Activated naive CD8-positive, alpha-beta T cell treated with anti-CD3 and anti-CD28 coated beads, Interleukin-2, amount 10 ng/mL, durations not matched to agents 7 days and 5 days (primary cell): ENCODE measurements around the gene MYO1B. TPM values are rescaled to one million over a fixed set of nuclear protein-coding genes. Genes with fewer than 3 reads are reported as not detected.

ENCODE experiments used
- ATAC-seq: fragments of 150-1000 bp; cut with Tn5 transposase; one replicate; pipeline ENCODE4 v1.10.0; 2021; ENCODE audit warnings: low read depth, moderate library complexity
- POLR2A ChIA-PET: fragments of 350-600 bp; sonication (Branson Sonifier 250); formaldehyde crosslinking; loops from one replicate; lab custom pipeline; 2021; ENCODE audit warnings: antibody characterized with exemption; lab: Charles Lee
- DNase-seq: peaks from one replicate; pipeline ENCODE4 v3.0.0; 2021
- H3K27ac Mint-ChIP-seq: one replicate; pipeline ENCODE4 v1.8.0; 2022; ENCODE audit warnings: mild to moderate bottlenecking, mixed read lengths
- H3K27me3 Mint-ChIP-seq: one replicate; pipeline ENCODE4 v1.8.0; 2022; ENCODE audit warnings: mild to moderate bottlenecking, moderate library complexity, mixed read lengths
- H3K36me3 Mint-ChIP-seq: one replicate; pipeline ENCODE4 v1.8.0; 2021; ENCODE audit warnings: mild to moderate bottlenecking, mixed read lengths
- H3K4me1 Mint-ChIP-seq: one replicate; pipeline ENCODE4 v1.8.0; 2021; ENCODE audit warnings: mixed read lengths
- H3K4me3 Mint-ChIP-seq: one replicate; pipeline ENCODE4 v1.8.0; 2022; ENCODE audit warnings: mild to moderate bottlenecking, moderate library complexity, mixed read lengths
- H3K9me3 Mint-ChIP-seq: one replicate; pipeline ENCODE4 v1.8.0; 2021; ENCODE audit warnings: mixed read lengths
- total RNA-seq, 2 experiments: library from RNA; stranded (reverse); gene quantifications; one replicate each; pipeline ENCODE4 v1.2.3, GENCODE V29; 2021

Gene MYO1B
- total RNA-seq, 2 experiments from 2014 or later = 3.2 to 3.9 TPM

GRCh38 chr2:191298306-191298705 lies 53.1 kb downstream of the MYO1B start:
- Mint-ChIP-seq H3K9me3 (no peaks in the 10 kb centered on the region), H3K4me1 (peaks cover 9% of the 10 kb centered on the region), H3K27me3 (peaks cover 4% of the 10 kb centered on the region), H3K36me3 (peaks cover 1% of the 10 kb centered on the region), H3K4me3 (no peak overlapping the region), H3K27ac (no peak overlapping the region)
- POLR2A ChIA-PET = no interaction called here
- DNase-seq (no peak), ATAC-seq (no peak)

GRCh38 chr2:191299010-191299409 lies 53.8 kb downstream of the MYO1B start:
- peaks cover 6% of the 10 kb centered on the region for H3K4me1 Mint-ChIP-seq
- DNase-seq = no peak
- POLR2A ChIA-PET = no interaction called here
- no peak overlapping the region for H3K4me3 Mint-ChIP-seq
- H3K9me3 Mint-ChIP-seq = no peaks in the 10 kb centered on the region
- H3K36me3 Mint-ChIP-seq = peaks cover 1% of the 10 kb centered on the region
- H3K27me3 Mint-ChIP-seq = peaks cover 4% of the 10 kb centered on the region
- no peak for ATAC-seq
- no peak overlapping the region for H3K27ac Mint-ChIP-seq

- DNase-seq (no peak), ATAC-seq (no peak)
- POLR2A ChIA-PET = no interaction called here
- peaks cover 1% of the 10 kb centered on the region for H3K36me3 Mint-ChIP-seq
- H3K4me3 Mint-ChIP-seq = no peak overlapping the region
- H3K27ac Mint-ChIP-seq = no peak overlapping the region
- peaks cover 4% of the 10 kb centered on the region for H3K27me3 Mint-ChIP-seq
- H3K9me3 Mint-ChIP-seq = no peaks in the 10 kb centered on the region
- H3K4me1 Mint-ChIP-seq = peaks cover 3% of the 10 kb centered on the region
Measured at GRCh38 chr2:191299866-191300265, 54.7 kb downstream of the MYO1B start.

GRCh38 chr2:191301971-191302370 lies 56.8 kb downstream of the MYO1B start:
- H3K36me3 Mint-ChIP-seq = peaks cover 1% of the 10 kb centered on the region
- POLR2A ChIA-PET = no interaction called here
- H3K4me1 Mint-ChIP-seq = no peaks in the 10 kb centered on the region
- H3K27me3 Mint-ChIP-seq = peaks cover 2% of the 10 kb centered on the region
- no peak overlapping the region for H3K27ac Mint-ChIP-seq
- no peak for ATAC-seq
- H3K4me3 Mint-ChIP-seq = no peak overlapping the region
- DNase-seq = no peak
- H3K9me3 Mint-ChIP-seq = no peaks in the 10 kb centered on the region

GRCh38 chr2:191302459-191303139 lies 57.4 kb downstream of the MYO1B start:
- H3K36me3 Mint-ChIP-seq = peaks cover 1% of the 10 kb centered on the region
- peaks cover 2% of the 10 kb centered on the region for H3K27me3 Mint-ChIP-seq
- H3K9me3 Mint-ChIP-seq = no peaks in the 10 kb centered on the region
- no peak for ATAC-seq
- POLR2A ChIA-PET = no interaction called here
- DNase-seq = no peak
- no peak overlapping the region for H3K27ac Mint-ChIP-seq
- H3K4me1 Mint-ChIP-seq = no peaks in the 10 kb centered on the region
- H3K4me3 Mint-ChIP-seq = no peak overlapping the region

GRCh38 chr2:191303140-191304005 lies 58.2 kb downstream of the MYO1B start:
- DNase-seq = no peak
- H3K4me1 Mint-ChIP-seq = no peaks in the 10 kb centered on the region
- POLR2A ChIA-PET = no interaction called here
- peaks cover 2% of the 10 kb centered on the region for H3K27me3 Mint-ChIP-seq
- H3K36me3 Mint-ChIP-seq = peaks cover 1% of the 10 kb centered on the region
- no peak overlapping the region for H3K27ac Mint-ChIP-seq
- no peaks in the 10 kb centered on the region for H3K9me3 Mint-ChIP-seq
- no peak for ATAC-seq
- H3K4me3 Mint-ChIP-seq = no peak overlapping the region

GRCh38 chr2:191304939-191305875 lies 60.0 kb downstream of the MYO1B start:
- Mint-ChIP-seq H3K4me1 (no peaks in the 10 kb centered on the region), H3K9me3 (no peaks in the 10 kb centered on the region), H3K27me3 (peaks cover 2% of the 10 kb centered on the region), H3K4me3 (no peak overlapping the region), H3K36me3 (peaks cover 1% of the 10 kb centered on the region), H3K27ac (no peak overlapping the region)
- POLR2A ChIA-PET = no interaction called here
- DNase-seq (no peak), ATAC-seq (no peak)

GRCh38 chr2:191308026-191308425 lies 62.8 kb downstream of the MYO1B start:
- no peaks in the 10 kb centered on the region for H3K4me1 Mint-ChIP-seq
- DNase-seq = no peak
- no peak overlapping the region for H3K4me3 Mint-ChIP-seq
- H3K27me3 Mint-ChIP-seq = no peaks in the 10 kb centered on the region
- POLR2A ChIA-PET = no interaction called here
- H3K9me3 Mint-ChIP-seq = no peaks in the 10 kb centered on the region
- no peak for ATAC-seq
- H3K27ac Mint-ChIP-seq = no peak overlapping the region
- peaks cover 1% of the 10 kb centered on the region for H3K36me3 Mint-ChIP-seq

GRCh38 chr2:191311156-191311555 lies 66.0 kb downstream of the MYO1B start:
- Mint-ChIP-seq H3K4me3 (no peak overlapping the region), H3K27ac (no peak overlapping the region), H3K27me3 (peaks cover 8% of the 10 kb centered on the region), H3K4me1 (no peaks in the 10 kb centered on the region), H3K9me3 (no peaks in the 10 kb centered on the region), H3K36me3 (no peaks in the 10 kb centered on the region)
- DNase-seq = no peak
- ATAC-seq = no peak
- POLR2A ChIA-PET = no interaction called here

- no peaks in the 10 kb centered on the region for H3K4me1 Mint-ChIP-seq
- no peak overlapping the region for H3K27ac Mint-ChIP-seq
- H3K4me3 Mint-ChIP-seq = no peak overlapping the region
- peaks cover 8% of the 10 kb centered on the region for H3K27me3 Mint-ChIP-seq
- POLR2A ChIA-PET = no interaction called here
- ATAC-seq (no peak), DNase-seq (no peak)
- no peaks in the 10 kb centered on the region for H3K36me3 Mint-ChIP-seq
- H3K9me3 Mint-ChIP-seq = no peaks in the 10 kb centered on the region
Measured at GRCh38 chr2:191311627-191312026, 66.4 kb downstream of the MYO1B start.

- no peak overlapping the region for H3K27ac Mint-ChIP-seq
- ATAC-seq (no peak), DNase-seq (no peak)
- no peaks in the 10 kb centered on the region for H3K4me1 Mint-ChIP-seq
- no peaks in the 10 kb centered on the region for H3K9me3 Mint-ChIP-seq
- no peak overlapping the region for H3K4me3 Mint-ChIP-seq
- H3K27me3 Mint-ChIP-seq = peaks cover 8% of the 10 kb centered on the region
- H3K36me3 Mint-ChIP-seq = no peaks in the 10 kb centered on the region
- POLR2A ChIA-PET = no interaction called here
Measured at GRCh38 chr2:191312163-191312562, 67.0 kb downstream of the MYO1B start.

GRCh38 chr2:191312662-191313061 lies 67.5 kb downstream of the MYO1B start:
- no peaks in the 10 kb centered on the region for H3K4me1 Mint-ChIP-seq

GRCh38 chr2:191314697-191315364 lies 69.6 kb downstream of the MYO1B start:
- Mint-ChIP-seq H3K27me3 (peaks cover 8% of the 10 kb centered on the region), H3K27ac (no peak overlapping the region), H3K4me3 (no peak overlapping the region), H3K4me1 (no peaks in the 10 kb centered on the region), H3K36me3 (no peaks in the 10 kb centered on the region), H3K9me3 (no peaks in the 10 kb centered on the region)
- DNase-seq (no peak), ATAC-seq (no peak)
- POLR2A ChIA-PET = no interaction called here

More at GRCh38 chr2:191312662-191313061, 67.5 kb downstream of the MYO1B start:
- DNase-seq (no peak), ATAC-seq (no peak)
- peaks cover 8% of the 10 kb centered on the region for H3K27me3 Mint-ChIP-seq
- no peak overlapping the region for H3K27ac Mint-ChIP-seq
- POLR2A ChIA-PET = no interaction called here
- no peaks in the 10 kb centered on the region for H3K9me3 Mint-ChIP-seq
- no peak overlapping the region for H3K4me3 Mint-ChIP-seq
- H3K36me3 Mint-ChIP-seq = no peaks in the 10 kb centered on the region
